ENCODE data around the gene PLOD3.

Gene PLOD3

GRCh38 chr7:101238226-101239182 is 21.1 kb upstream of the PLOD3 start:
- DNase-seq, result no peak

DNA sequence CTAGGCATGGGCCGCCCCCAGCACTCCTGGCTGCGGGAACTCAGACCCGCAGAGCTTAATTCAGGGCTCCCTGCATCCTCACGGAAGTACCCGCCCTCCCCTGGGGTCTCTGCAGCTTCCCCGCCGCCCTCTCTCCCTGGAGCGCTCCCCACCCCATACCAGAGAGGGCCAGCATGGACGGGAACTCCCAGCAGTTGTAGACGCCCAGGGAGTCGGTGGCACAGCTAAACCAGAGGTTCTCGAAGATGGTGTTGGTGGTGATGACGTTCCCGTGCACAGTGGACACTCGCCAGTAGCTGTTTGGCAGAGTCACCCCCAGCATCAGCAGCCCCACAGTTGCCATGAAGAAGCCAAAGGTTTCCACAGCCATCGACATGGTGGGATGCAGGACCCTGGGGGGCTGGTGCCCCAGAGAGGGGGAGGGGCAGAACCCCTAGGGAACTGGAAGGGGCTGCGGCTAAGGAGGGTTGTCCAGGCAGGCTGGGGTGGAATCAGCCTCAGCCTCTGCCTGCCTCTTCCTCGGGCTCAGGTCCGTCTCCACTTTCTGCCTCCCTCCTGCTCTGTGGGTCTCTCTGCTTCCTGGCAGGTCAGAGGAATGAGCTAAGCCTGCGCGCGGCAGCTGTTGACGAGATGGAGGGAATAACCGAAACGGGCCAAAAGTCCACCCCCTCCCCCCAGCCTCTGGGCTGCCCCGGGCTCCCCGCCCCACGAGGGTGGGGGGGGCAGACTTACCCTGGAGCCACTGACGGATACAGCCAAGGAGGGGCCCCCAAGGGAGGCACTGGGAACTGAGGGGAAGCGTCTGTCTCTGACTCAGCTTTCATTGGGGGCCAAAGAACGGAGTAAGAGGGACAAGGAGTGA is 20.1 kb upstream of the PLOD3 start, which contains the start of gene CLDN15:
TSS of gene CLDN15 (minus strand) at position 597 of the 862 bp plus-strand sequence. CDS start at position 376, 221 bp downstream.
- no peak for DNase-seq

- no peak for DNase-seq
Measured at GRCh38 chr7:101236292-101236835, 19.0 kb upstream of the PLOD3 start.

- no peak for DNase-seq
Measured at GRCh38 chr7:101235522-101235921, 18.1 kb upstream of the PLOD3 start.

GRCh38 chr7:101235050-101235449 is 17.7 kb upstream of the PLOD3 start:
- DNase-seq, result peak; percentile 28

DNA sequence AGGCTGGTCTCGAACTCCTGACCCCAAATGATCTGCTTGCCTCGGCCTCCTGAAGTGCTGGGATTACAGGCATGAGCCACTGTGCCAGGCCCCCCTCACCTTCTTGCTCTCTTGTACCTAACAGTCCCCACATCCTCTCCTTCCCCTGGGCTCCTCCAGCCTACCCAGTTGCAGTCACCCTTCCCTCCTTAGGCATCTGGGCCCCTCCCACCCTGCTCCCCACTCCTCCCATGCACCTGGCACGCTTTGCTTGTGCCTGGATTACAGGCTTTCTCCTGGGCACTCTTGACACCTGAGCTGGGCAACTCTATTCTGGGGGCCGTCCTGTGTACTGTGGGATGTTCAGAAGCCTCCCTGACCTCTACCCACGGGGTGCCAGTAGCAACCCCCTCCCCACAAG is 17.3 kb upstream of the PLOD3 start:
- no peak for DNase-seq

DNA sequence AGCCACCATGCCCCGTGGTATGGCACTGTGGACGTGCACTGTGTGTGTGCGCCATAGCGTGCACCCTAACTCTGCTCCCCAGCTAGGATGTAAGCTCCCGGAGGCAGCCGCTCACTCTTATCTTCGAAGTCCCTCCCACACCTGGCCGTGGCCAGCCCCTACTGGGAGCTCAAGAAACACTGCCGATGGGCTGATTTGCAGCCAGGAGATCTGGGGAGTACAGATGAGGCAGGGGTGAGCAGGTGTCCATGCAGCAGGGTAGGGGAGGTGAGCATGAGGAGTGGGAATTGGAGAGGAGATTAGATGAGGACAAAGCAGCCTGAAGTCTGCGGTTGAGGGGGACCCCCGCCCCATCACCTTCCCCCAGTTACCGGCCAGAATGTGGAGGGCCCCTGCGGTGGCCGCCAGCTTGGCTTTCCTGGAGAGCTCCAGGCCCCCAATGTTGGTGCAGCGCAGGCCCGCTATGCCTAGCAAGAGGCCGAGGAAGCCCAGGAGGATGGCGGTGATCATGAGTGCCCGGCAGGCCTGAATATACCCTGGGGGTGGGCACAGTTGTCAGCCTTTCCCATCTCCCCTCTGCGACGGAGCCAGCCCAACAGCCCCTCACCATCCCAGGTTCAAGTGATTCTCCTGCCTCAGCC is 16.6 kb upstream of the PLOD3 start:
- no peak for DNase-seq

- DNase-seq, result no peak
Measured at GRCh38 chr7:101232141-101232850, 14.9 kb upstream of the PLOD3 start.

GRCh38 chr7:101231644-101232043 is 14.3 kb upstream of the PLOD3 start:
- DNase-seq, result no peak

DNA sequence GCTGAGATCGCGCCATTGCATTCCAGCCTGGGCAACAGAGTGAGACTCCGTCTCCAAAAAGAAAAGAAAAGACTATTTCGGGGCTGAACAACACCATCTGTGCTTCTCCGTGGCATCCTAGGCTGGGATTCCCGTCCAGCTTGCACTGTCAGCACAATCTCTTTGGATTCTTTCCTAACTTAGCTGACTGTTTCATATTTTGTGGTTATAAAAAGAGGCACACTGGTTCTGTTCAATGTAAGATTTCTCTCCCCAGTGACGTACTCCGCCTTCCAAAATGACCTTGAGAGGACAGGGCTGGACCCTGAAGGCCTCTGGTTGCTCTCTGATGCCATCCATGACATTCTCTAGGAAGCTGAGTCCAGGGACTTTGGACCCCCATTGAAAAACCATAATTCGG is 9.3 kb upstream of the PLOD3 start:
- no peak for DNase-seq

DNA sequence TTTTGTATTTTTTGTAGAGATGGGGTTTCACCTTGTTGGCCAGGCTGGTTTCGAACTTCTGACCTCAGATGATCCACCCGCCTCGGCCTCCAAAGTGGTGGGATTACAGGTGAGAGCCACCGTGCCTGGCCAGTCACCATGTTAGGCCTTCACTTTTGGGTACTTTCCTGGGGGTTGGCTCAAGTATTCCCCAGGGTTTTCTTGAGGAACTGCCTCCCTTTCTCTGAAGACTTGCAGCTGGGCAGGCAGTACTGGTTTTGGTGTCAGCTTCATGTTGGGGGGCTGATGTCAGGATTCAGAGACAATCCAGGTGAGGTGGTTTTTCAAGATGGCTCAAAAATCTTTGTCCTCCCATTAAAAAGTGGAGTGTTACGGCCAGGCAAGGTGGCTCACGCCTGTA is 8.3 kb upstream of the PLOD3 start:
- DNase-seq, result no peak

- DNase-seq, result no peak
Measured at GRCh38 chr7:101223528-101223927, 6.1 kb upstream of the PLOD3 start.

GRCh38 chr7:101222275-101222830 is 5.0 kb upstream of the PLOD3 start:
- DNase-seq, result no peak

- DNase-seq, result no peak
Measured at GRCh38 chr7:101220295-101220694, 2.9 kb upstream of the PLOD3 start.

GRCh38 chr7:101218236-101219125 is 1.1 kb upstream of the PLOD3 start:
- DNase-seq, result no peak

DNA sequence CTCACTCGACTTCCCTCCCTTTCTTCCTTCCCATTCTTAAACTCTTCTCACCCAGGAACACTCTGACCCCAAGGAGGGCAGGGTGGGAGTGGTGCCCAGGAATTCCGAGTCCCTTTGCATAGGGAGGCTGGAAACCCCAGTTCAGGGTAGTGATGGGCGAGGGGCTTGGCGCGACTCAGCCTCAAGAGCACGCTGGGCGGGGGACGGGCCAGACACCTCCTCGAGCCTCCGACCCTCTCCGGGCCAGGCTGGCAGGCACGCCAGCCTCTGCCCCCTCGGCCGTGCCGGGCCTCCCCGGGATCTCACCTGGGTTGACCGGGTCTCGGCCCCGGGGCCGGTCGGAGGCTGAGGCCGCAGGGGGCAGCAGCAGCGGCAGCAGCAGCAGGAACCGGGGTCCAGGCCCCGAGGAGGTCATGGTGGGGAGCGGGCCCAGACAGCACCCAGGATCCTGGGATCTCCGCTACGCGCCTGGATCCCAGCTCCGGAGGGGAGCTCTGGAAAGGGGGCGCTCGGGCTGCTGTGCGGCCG is 457 bp downstream of the PLOD3 start:
- DNase-seq, result peak; percentile 31

- peak; percentile 45 for DNase-seq
Measured at GRCh38 chr7:101216001-101216859, 1.2 kb downstream of the PLOD3 start.

DNA sequence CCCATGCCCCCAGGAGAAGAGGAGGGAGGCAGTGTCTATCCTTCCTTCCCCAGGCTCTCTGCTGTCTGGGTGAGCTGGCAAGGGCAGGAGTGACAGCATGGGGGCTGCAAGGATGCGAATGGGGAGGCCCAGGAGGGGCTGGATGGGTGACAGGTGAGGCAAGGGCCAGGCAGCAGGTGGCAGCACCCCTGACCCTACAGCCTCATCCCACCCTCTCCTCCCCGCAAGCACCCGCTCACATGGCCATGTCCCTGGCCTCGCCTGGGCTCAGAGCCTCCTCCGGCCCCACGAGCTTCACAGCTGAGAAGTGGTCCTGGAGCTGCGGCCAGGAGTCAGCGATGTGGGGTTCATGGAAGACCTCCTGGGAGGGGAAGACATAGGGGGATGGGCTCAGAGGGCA is 5.4 kb downstream of the PLOD3 start:
- no peak for DNase-seq

GRCh38 chr7:101211501-101211900 is 5.9 kb downstream of the PLOD3 start:
- DNase-seq, result no peak
